Ishikawa (cell line): Measurements from ENCODE around the gene CYTH4.

ENCODE experiments used
- CEBPB ChIP-seq: IDR thresholded peaks from 2 replicates; pipeline ENCODE4 v1.6.1; 2012
- CREB1 ChIP-seq: IDR thresholded peaks from 2 replicates; pipeline ENCODE4 v1.6.1; 2012; ENCODE audit warnings: low read depth
- EGR1 ChIP-seq: IDR thresholded peaks from 2 replicates; pipeline ENCODE4 v1.6.1; 2012
- EP300 ChIP-seq: IDR thresholded peaks from 2 replicates; pipeline ENCODE4 v1.6.1; 2012; ENCODE audit warnings: borderline replicate concordance
- FOXM1 ChIP-seq: IDR thresholded peaks from 2 replicates; pipeline ENCODE4 v1.6.1; 2012; ENCODE audit warnings: low read depth, borderline replicate concordance
- NFIC ChIP-seq: IDR thresholded peaks from 2 replicates; pipeline ENCODE4 v1.6.1; 2012
- RAD21 ChIP-seq: IDR thresholded peaks from 2 replicates; pipeline ENCODE4 v1.6.1; 2012; ENCODE audit warnings: low read depth
- REST ChIP-seq: IDR thresholded peaks from 2 replicates; pipeline ENCODE4 v1.6.1; 2012; ENCODE audit warnings: low read depth, mild to moderate bottlenecking
- TAF1 ChIP-seq: IDR thresholded peaks from 2 replicates; pipeline ENCODE4 v1.6.1; 2012; ENCODE audit warnings: low read depth, mild to moderate bottlenecking
- TCF12 ChIP-seq: IDR thresholded peaks from 2 replicates; pipeline ENCODE4 v1.6.1; 2012; ENCODE audit warnings: low read depth
- TEAD4 ChIP-seq: IDR thresholded peaks from 2 replicates; pipeline ENCODE4 v1.6.1; 2012
- YY1 ChIP-seq: IDR thresholded peaks from 2 replicates; pipeline ENCODE4 v1.6.1; 2012; ENCODE audit warnings: low read depth
- ZBTB7A ChIP-seq: IDR thresholded peaks from 2 replicates; pipeline ENCODE4 v1.6.1; 2012; ENCODE audit warnings: low read depth
- TF ChIP-seq, protein P1 (sequence below): IDR thresholded peaks from 2 replicates; pipeline ENCODE4 v1.6.1; 2012
- TF ChIP-seq, protein P2 (sequence below): IDR thresholded peaks from 2 replicates; pipeline ENCODE4 v1.6.1; 2012

Gene CYTH4

GRCh38 chr22:37295946-37296345 is 13.6 kb downstream of the CYTH4 start:
- TF ChIP-seq CEBPB (no peak), YY1 (no peak), NFIC (no peak), CREB1 (no peak), EP300 (no peak), TEAD4 (no peak), REST (no peak)
- TF ChIP-seq, protein P1, sequence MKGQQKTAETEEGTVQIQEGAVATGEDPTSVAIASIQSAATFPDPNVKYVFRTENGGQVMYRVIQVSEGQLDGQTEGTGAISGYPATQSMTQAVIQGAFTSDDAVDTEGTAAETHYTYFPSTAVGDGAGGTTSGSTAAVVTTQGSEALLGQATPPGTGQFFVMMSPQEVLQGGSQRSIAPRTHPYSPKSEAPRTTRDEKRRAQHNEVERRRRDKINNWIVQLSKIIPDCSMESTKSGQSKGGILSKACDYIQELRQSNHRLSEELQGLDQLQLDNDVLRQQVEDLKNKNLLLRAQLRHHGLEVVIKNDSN, result no peak
- TF ChIP-seq, protein P2, sequence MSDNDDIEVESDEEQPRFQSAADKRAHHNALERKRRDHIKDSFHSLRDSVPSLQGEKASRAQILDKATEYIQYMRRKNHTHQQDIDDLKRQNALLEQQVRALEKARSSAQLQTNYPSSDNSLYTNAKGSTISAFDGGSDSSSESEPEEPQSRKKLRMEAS, result no peak

DNA sequence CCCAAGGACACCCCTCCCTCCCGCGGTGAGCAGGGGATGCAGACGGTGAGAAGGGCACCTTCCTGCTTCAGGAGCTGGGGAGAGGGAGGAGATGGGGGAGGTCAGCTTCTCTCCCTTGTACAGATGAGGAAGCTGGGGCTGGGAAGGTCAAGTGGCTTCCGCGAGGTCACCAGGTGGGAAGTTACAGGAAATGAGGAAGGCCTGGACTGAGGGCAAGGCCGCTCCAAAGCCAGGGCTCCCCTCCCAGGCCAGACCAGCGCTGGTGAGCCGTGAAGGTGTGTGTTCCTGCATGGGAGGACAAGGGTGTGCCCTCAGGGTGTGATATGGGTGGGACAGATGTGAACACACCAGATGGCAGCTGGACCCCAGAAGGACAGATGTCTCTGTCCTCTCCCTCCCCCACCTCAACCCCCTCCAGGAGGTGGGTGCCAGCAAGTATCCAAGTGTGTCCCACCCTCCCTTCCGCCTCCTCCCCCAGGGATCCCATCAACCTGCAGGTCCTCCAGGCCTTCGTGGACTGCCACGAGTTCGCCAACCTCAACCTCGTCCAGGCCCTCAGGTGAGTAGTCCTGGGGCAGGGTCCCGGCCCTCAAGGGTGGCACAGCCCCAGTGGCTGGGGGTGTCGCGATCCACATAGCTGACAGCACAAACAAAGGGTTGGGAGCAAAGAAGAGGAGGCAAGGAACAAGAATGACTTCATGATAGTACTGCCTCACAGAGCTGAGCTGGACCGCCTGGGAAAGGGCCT is 16.6 kb downstream of the CYTH4 start:
- TF ChIP-seq EP300, result no peak
- TF ChIP-seq EGR1, result no peak
- no peak for TF ChIP-seq TEAD4
- no peak for TF ChIP-seq ZBTB7A
- no peak for TF ChIP-seq YY1
- no peak for TF ChIP-seq NFIC
- TF ChIP-seq REST, result no peak
- TF ChIP-seq, protein P1, result no peak
- no peak for TF ChIP-seq CREB1
- no peak for TF ChIP-seq TAF1

- no peak for TF ChIP-seq REST
- TF ChIP-seq RAD21, result no peak
- no peak for TF ChIP-seq EP300
- TF ChIP-seq CREB1, result no peak
- TF ChIP-seq CEBPB, result no peak
- TF ChIP-seq TCF12, result no peak
- no peak for TF ChIP-seq FOXM1
- TF ChIP-seq, protein P2, result no peak
- TF ChIP-seq, protein P1, result no peak
- TF ChIP-seq ZBTB7A, result no peak
- no peak for TF ChIP-seq YY1
- no peak for TF ChIP-seq TAF1
- TF ChIP-seq EGR1, result no peak
- TF ChIP-seq NFIC, result no peak
- TF ChIP-seq TEAD4, result no peak
Measured at GRCh38 chr22:37299969-37300509, 17.7 kb downstream of the CYTH4 start.

- TF ChIP-seq RAD21 (no peak), TAF1 (no peak), REST (no peak), TEAD4 (no peak), TCF12 (no peak), EP300 (no peak), CEBPB (no peak), NFIC (no peak)
Measured at GRCh38 chr22:37300551-37301017, 18.3 kb downstream of the CYTH4 start.
